BLaER1 treated with 17β-estradiol and CSF1 and Interleukin-3, amounts not matched to agents 10 nM and 100 nM (cell line): Measurements from ENCODE around the gene METAP1.
A peak's percentile ranks its signal among the peaks of the same experiment; 100 is the strongest.
"Not testable (repeated sequence)": the region's sequence is repeated elsewhere in the genome, so short reads cannot be mapped to it uniquely, and the experiment has no call there.

Source experiments
- H3K27ac ChIP-seq, 11 experiments: shearing (Covaris generic); formaldehyde crosslinking; 2 replicates each; pipeline ENCODE4 v1.8.1; 2022
- H3K27me3 ChIP-seq, 11 experiments: shearing (Covaris generic); formaldehyde crosslinking; 2 replicates each; pipeline ENCODE4 v1.8.1; 2022
- H3K36me3 ChIP-seq, 11 experiments: shearing (Covaris generic); formaldehyde crosslinking; 2 replicates each; pipeline ENCODE4 v1.8.1; 2022
- H3K4me1 ChIP-seq, 10 experiments: shearing (Covaris generic); formaldehyde crosslinking; 2 replicates each; pipeline ENCODE4 v1.8.1; 2022
- H3K4me2 ChIP-seq, 11 experiments: shearing (Covaris generic); formaldehyde crosslinking; 2 replicates each; pipeline ENCODE4 v1.8.1; 2022
- H3K4me3 ChIP-seq, 10 experiments: shearing (Covaris generic); formaldehyde crosslinking; 2 replicates each; pipeline ENCODE4 v1.8.1; 2022
- H3K9ac ChIP-seq, 11 experiments: shearing (Covaris generic); formaldehyde crosslinking; 2 replicates each; pipeline ENCODE4 v1.8.1; 2022
- H3K9me3 ChIP-seq, 11 experiments: shearing (Covaris generic); formaldehyde crosslinking; replicated peaks in 1 of 11; 2 replicates each; pipeline ENCODE4 v1.8.1; 2022
- H4K20me1 ChIP-seq, 11 experiments: shearing (Covaris generic); formaldehyde crosslinking; 2 replicates each; pipeline ENCODE4 v1.8.1; 2022
- Cebpa-rat ChIP-seq, 11 experiments: shearing (Covaris generic); IDR thresholded peaks; 2 replicates each; pipeline ENCODE4 v1.8.1; 2022

Gene METAP1

DNA sequence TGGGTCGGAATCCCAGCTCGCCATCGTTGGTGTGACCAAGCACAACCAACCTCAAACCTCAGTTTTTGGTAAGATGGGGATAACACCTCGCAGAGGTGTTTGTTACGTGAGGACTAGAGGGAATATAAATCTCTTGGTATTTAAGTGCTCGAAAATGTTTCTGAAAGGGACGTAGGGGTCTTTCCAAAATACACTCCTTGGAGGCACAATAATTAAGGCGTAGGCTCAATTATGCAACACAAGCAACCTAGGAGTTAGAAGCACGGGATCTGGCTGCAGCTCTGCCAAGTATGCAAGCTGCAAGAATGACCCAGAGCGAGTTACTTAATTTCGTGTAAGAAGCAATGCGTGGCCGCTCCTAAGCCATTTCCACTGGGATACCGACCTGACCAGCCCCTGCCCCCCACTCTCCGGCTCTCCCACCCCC lies 92.5 kb downstream of the METAP1 start:
- H3K27me3 ChIP-seq, result no peaks in the 10 kb centered on the region
- peaks cover 0 to 23% (median 11%) of the 10 kb centered on the region in 11 experiments; a peak in 12 of 22 replicates for H4K20me1 ChIP-seq
- peak overlapping the region; percentile 68 to 96 (median 87) for H3K4me2 ChIP-seq
- H3K4me1 ChIP-seq, result peaks cover 30 to 45% (median 35%) of the 10 kb centered on the region in 10 experiments
- H3K36me3 ChIP-seq, result peaks cover 26 to 29% (median 28%) of the 10 kb centered on the region in 11 experiments
- H3K9me3 ChIP-seq, result no peaks in the 10 kb centered on the region
- H3K27ac ChIP-seq, result peak overlapping the region; percentile 72 to 93 (median 86)
- peak overlapping the region; percentile 71 to 88 (median 78) for H3K4me3 ChIP-seq
- TF ChIP-seq Cebpa-rat (IDR thresholded peaks at IDR 0.05), result no peak
- H3K9ac ChIP-seq, result peak overlapping the region; percentile 80 to 93 (median 88)

DNA sequence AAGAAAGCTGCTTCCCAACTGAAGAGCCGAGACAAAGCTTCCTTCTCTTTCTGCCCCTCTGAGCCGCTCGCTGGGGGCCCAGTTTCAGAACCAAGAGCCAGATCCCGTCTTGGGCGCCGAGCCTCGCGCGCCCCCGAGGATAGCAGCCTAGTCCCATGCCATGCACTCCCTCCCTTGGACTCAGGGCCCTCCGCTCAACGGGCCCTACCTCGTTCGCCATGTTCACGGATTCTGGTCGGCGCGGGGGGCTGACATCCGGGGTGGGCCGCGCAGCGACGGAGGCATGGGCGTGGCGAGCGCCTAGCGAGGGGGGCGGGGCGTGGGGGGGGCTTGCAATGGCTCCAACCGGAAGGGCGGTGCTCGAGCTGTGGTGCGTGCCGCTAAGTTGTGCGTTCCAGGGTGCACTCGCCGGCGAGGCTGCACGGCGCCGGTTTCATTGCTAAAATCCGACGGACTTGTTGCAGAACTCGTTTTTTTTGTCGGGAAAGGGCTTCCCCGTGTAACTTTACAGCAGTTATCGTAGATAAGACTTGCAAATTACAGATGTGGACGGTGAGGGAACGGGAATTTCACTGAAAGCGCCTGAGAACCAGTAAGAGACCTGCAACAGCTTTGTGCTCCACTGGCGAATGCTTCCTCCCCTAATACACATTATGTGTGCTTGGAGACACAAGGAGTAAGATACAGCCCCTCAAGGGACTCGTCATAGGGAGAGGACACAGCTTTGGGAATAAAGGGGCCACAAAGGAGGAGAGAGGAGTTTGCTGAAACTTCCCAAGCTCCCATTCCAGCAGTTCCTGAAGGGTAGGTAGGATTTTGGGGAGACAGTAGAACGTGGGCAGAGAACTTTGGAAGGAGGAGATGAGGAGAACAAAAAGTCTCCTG lies 93.2 kb downstream of the METAP1 start, which contains the start of gene ADH5:
Gene ADH5 (minus strand): TSS at position 308 of the 885 bp plus-strand sequence. CDS start 88 bp downstream, at position 220.
- H3K4me1 ChIP-seq, result peaks cover 30 to 45% (median 35%) of the 10 kb centered on the region in 10 experiments
- TF ChIP-seq Cebpa-rat (IDR thresholded peaks at IDR 0.05), result no peak
- H3K27ac ChIP-seq, result peak within 1 kb of the TSS; percentile 72 to 93 (median 86)
- H3K9me3 ChIP-seq, result no peaks in the 10 kb centered on the region
- no peaks in the 10 kb centered on the region for H3K27me3 ChIP-seq
- peak within 1 kb of the TSS; percentile 80 to 93 (median 88) for H3K9ac ChIP-seq
- H3K36me3 ChIP-seq, result peaks cover 19 to 23% (median 21%) of the 10 kb centered on the region in 11 experiments
- peak within 1 kb of the TSS; percentile 71 to 88 (median 78) for H3K4me3 ChIP-seq
- peaks cover 0 to 19% (median 7%) of the 10 kb centered on the region in 11 experiments; a peak in 11 of 22 replicates for H4K20me1 ChIP-seq
- H3K4me2 ChIP-seq, result peak within 1 kb of the TSS; percentile 81 to 96 (median 89)

DNA sequence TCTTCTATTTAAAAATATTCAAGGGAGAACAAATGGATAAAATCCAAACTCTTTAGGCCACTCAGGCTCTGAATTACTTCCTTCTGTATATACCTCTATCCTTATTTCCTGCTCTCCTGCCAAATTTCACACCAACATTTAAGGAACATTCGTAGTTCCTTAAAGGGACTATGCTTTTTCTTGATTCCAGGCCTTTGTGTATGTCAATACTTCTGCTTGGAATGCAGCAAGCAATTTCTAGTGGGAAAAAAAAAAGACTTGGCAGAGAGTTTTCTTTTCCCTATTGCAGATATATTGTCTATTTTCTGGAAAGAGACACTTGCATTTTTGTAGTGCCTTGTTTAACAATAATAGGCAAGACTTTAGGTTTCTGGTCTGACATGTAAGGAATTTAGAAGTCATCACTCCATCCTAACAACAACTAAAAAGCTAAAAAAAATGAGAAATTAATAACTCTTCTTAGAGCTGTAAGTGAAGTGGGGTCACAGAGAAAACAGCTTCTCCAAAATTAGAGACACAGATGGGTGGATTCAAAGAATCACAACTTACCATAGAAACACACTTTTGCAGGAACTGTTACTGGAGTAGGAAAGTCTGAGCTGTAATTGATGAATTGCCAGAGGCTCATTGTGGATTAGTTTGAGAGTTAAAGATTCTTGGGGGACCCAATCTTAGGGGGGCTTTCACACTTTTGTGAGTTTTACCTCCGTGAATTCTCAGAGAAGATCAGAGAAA lies 95.1 kb downstream of the METAP1 start:
- Histone ChIP-seq H3K4me1 (peaks cover 27 to 45% (median 35%) of the 10 kb centered on the region in 10 experiments), H3K4me2 (peak overlapping the region; percentile 68 to 94 (median 88); a peak in 20 of 22 replicates), H3K9me3 (no peaks in the 10 kb centered on the region; a peak in 1 of 22 replicates), H3K4me3 (no peak overlapping the region), H3K27me3 (no peaks in the 10 kb centered on the region), H3K36me3 (peaks cover 0 to 3% (median 2%) of the 10 kb centered on the region in 11 experiments; a peak in 17 of 22 replicates), H4K20me1 (peaks cover 0 to 8% (median 2%) of the 10 kb centered on the region in 11 experiments; a peak in 8 of 22 replicates), H3K9ac (peak overlapping the region in 1 of 11 experiments; percentile 26; a peak in 1 of 22 replicates), H3K27ac (no peak overlapping the region)
- TF ChIP-seq Cebpa-rat (IDR thresholded peaks at IDR 0.05), result no peak

DNA sequence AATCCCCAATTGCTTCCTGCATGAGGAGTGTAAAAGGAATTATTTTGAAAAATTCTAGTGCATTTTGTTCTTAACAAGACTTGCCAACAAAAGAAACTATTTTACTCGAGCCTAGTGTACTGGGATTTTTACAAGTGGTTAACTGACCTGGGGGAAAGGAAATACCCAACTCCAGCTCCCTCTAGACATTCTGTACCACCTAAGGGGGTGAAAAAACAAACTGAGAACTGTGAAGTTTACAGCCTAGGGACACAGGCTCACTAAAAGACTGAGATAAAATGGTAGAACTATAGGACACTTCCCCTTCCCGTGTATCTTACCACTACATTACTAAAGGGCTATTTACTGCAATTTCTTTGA lies 95.7 kb downstream of the METAP1 start:
- peaks cover 0 to 5% (median 0%) of the 10 kb centered on the region in 11 experiments; a peak in 2 of 22 replicates for H4K20me1 ChIP-seq

DNA sequence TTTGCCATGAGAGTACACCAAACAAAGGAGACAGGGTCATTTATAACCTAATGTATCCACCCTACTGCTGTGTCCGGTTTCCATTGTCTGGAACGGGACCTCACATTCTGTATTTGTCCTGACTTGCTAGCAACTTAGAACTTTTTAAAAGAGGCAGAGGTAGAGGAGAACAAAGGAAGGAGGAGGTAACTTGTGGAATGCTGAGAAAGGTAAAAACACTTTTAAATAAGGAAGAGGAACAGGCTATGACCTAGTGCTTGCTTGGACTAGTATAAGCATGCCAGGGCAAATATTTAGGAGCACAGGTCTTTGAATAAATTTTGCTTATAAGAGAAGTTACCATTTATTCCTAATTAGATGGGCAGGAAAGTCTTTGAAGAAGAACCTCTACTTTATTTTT lies 96.3 kb downstream of the METAP1 start:
- Histone ChIP-seq H3K4me2 (0 out of 22 replicates have a peak overlapping the region, but pooled peaks of 1 of the 11 experiments have one; percentile 90), H3K4me1 (peaks cover 21 to 38% (median 29%) of the 10 kb centered on the region in 10 experiments)
- H3K36me3 ChIP-seq, H3K27me3 ChIP-seq, H3K4me3 ChIP-seq, H4K20me1 ChIP-seq, H3K9ac ChIP-seq, H3K27ac ChIP-seq, H3K9me3 ChIP-seq: not testable (repeated sequence)

More for the DNA sequence above, 95.7 kb downstream of the METAP1 start:
- peak overlapping the region; percentile 68 to 94 (median 88); a peak in 20 of 22 replicates for H3K4me2 ChIP-seq
- no peaks in the 10 kb centered on the region; a peak in 1 of 22 replicates for H3K9me3 ChIP-seq
- no peak for TF ChIP-seq Cebpa-rat (IDR thresholded peaks at IDR 0.05)
- H3K4me3 ChIP-seq, result no peak overlapping the region
- H3K27me3 ChIP-seq, result no peaks in the 10 kb centered on the region
- no peak overlapping the region for H3K9ac ChIP-seq
- no peak overlapping the region for H3K27ac ChIP-seq
- peaks cover 27 to 44% (median 35%) of the 10 kb centered on the region in 10 experiments for H3K4me1 ChIP-seq
- no peaks in the 10 kb centered on the region; a peak in 1 of 22 replicates for H3K36me3 ChIP-seq

DNA sequence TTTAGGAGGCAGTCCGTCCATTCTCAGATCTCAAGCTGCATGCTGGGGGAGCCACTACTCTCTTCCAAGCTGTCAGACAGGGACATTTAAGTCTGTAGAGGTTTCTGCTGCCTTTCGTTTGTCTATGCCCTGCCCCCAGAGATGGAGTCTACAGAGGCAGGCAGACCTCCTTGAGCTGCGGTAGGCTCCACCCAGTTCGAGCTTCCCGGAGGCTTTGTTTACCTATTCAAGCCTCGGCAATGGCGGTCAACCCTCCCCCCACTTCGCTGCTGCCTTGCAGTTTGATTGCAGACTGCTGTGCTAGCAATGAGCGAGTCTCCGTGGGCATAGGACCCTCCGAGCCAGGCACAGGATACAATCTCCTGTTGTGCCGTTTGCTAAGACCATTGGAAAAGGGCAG lies 103.8 kb downstream of the METAP1 start:
- H4K20me1 ChIP-seq, result no peaks in the 10 kb centered on the region
- H3K9me3 ChIP-seq, result peaks cover 0 to 3% (median 0%) of the 10 kb centered on the region in 11 experiments; a peak in 3 of 22 replicates
- no peak for TF ChIP-seq Cebpa-rat (IDR thresholded peaks at IDR 0.05)
- no peak overlapping the region for H3K4me2 ChIP-seq
- no peaks in the 10 kb centered on the region; a peak in 1 of 22 replicates for H3K36me3 ChIP-seq
- H3K27ac ChIP-seq, result no peak overlapping the region
- H3K9ac ChIP-seq, result no peak overlapping the region
- 0 out of 20 replicates have a peak, but pooled peaks cover 0 to 9% (median 0%) of the 10 kb centered on the region in 10 experiments for H3K4me1 ChIP-seq
- H3K27me3 ChIP-seq, result no peaks in the 10 kb centered on the region
- no peak overlapping the region for H3K4me3 ChIP-seq

DNA sequence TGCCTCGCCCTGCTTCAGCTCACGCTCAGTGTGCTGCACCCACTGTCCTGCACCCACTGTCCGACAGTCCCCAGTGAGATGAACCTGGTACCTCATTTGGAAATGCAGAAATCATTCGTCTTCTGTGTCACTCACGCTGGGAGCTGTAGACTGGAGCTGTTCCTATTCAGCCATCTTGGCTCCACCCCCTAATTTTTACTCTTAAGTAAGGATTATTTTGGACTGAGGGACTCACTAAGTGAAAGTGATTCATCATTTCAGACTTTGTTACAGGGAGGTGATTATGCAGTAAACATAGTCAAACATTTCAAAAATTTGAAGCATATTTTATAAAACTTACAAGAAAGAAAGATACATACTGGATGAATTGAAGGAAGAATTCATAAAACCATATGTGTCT lies 104.3 kb downstream of the METAP1 start:
- H4K20me1 ChIP-seq, H3K27ac ChIP-seq, H3K4me2 ChIP-seq, H3K36me3 ChIP-seq, H3K9ac ChIP-seq, H3K4me1 ChIP-seq, H3K9me3 ChIP-seq, H3K4me3 ChIP-seq, H3K27me3 ChIP-seq: not testable (repeated sequence)

DNA sequence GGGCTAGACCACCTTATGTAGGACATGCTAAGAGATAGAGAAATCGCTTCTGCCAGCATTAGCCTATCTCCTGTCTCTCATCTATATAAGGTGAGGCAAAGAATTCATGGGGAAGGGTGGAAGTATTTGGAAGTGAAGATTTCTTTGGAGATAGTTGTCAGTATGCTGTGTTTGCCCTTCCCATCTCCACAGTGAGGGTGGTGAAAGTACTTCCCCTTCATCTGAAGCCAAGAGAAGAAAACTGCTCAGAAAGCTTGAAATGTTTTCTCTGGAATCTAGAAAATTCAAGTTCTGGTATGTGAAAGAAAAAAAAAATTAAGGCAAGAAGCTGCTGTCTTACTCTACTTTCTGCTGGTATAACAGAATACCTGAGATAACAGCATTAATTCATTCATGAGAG lies 105.4 kb downstream of the METAP1 start:
- no peak for TF ChIP-seq Cebpa-rat (IDR thresholded peaks at IDR 0.05)
- Histone ChIP-seq H4K20me1 (no peaks in the 10 kb centered on the region), H3K4me3 (no peak overlapping the region), H3K9me3 (peaks cover 0 to 3% (median 0%) of the 10 kb centered on the region in 11 experiments; a peak in 2 of 22 replicates), H3K4me2 (no peak overlapping the region), H3K9ac (no peak overlapping the region), H3K27me3 (no peaks in the 10 kb centered on the region), H3K4me1 (0 out of 20 replicates have a peak, but pooled peaks cover 0 to 9% (median 0%) of the 10 kb centered on the region in 10 experiments), H3K36me3 (no peaks in the 10 kb centered on the region; a peak in 1 of 22 replicates), H3K27ac (no peak overlapping the region)
